GM18867 (cell line): ENCODE results near the gene ATP5IF1.

Experiments used
- ATAC-seq: cut with Tn5 transposase; IDR thresholded peaks from one replicate; pipeline ENCODE4 v1.9.1; 2021; ENCODE audit warnings: mild to moderate bottlenecking, moderate library complexity; ENCODE audit not compliant: unreplicated experiment

The ATP5IF1 gene

DNA sequence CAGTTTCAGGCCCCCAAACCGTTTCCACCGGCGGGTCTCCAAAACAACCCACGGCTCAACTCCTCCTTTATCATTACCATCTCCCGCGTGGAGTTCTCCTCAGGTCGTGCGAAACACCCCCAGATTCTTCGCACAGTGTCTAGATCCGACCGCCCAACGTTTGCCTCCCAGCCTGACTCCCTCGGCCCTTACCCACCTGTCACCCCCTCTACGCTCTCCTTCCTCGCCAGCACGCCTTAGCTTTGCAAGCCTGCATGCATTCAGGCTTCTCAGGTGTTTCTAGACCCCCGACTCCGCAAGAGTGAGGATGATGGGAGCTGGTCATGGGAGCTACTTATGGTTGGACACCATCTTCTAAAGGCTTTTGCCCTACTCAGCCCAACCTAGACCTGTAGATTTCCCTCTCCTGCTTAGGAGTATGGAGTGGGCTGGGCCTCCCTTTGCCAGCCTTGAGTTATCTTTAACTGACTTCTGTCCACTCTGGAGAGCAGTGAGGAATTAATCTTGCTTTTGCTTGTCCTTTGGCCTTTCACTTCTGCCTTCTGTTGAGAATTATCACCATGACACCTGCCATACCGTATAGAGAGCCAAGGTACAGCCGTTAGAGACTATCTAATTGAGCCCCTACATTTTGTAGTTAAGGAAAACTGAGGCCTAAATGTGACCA lies 865 bp downstream of the ATP5IF1 start:
- no peak for ATAC-seq

DNA sequence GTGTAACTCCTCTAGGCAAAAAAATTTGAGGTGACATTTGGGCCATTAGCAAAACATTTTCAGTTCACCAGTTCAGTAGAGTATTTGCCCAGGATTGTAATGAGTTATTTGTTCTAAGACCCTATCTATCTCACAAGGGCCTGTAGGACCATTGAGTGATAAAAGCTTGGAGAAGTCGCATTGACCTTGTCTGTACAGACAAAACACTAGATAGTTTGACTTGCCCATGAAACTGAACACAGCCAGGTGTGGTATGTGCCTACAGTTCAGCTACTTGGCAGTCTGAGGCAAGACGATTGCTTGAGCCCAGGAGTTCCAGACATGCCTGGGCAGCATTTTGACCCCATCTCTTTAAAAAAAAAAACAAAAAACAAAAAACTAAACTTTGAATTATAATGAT lies 3.1 kb downstream of the ATP5IF1 start:
- no peak for ATAC-seq

DNA sequence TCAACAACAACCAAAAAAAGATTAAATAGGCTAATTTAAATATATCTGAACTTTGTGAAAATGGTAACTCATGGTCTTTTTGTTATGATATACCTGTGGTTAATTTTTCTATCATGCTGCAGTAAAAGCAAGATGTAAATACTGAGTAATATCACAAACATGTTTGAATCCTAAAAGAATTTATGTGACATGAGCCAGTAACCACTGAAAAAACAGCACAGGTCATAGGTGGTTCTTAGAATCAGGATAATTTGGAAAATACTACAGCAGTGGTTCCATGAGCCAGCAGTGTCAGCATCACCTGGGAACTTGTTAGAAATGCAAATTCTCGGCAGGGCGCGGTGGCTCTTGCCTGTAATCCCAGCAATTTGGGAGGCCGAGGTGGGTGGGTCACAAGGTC lies 4.1 kb downstream of the ATP5IF1 start:
- no peak for ATAC-seq

DNA sequence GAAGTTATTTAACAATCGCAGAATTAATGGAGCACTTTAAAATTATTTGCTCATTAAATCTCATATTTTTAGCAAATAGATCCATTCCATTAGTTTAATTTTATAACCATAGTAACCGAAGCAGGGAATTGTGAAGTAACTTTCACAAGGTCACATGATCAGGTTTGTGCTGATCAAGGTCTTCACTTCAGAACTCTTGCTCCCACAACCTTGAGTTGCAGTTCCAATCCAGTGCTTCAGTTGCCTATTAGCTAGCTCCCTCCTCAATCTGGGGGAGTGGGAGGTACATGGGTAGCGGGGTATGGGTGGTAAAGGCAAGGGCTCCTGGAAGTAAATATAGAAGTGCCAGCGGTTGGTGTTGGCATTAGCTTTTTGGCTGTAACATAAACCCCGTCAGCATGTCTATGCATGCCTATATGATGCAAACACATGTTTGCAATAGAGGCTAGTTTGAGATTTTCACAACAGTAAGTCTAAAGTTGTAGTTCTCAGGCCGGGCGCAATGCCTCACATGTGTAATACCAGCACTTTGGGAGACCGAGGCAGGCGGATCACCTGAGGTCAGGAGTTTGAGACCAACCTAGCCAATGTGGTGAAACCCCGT lies 5.8 kb downstream of the ATP5IF1 start:
- ATAC-seq: no peak

DNA sequence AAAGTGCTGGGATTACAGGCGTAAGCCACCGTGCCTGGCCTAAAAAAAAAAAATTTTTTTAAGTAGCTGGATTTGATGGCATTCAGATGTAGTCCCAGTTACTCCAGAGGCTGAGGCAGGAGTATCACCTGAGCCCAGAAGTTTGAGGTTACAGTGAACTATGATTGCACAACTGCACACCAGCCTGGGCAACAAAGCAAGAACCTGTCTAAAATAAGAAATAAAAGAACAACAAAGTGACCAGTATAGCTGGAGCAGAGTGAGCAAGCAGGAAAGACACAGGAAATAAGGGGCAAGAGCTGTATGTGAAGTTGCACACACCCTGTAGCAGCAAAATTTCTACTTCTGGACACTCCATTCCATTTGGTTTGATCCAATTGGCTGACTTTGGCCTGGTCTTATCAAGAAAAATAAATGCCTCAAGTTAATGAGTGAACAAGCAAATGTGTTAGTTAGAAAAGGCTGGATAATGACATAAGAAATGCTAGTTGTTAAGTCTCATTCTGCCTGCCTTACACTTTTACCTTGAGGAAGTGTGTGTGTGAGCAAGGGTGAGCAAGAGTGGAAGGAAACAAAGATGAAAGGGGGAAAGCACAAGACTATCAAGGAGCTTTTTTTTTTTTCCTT lies 7.9 kb downstream of the ATP5IF1 start:
- ATAC-seq: no peak

DNA sequence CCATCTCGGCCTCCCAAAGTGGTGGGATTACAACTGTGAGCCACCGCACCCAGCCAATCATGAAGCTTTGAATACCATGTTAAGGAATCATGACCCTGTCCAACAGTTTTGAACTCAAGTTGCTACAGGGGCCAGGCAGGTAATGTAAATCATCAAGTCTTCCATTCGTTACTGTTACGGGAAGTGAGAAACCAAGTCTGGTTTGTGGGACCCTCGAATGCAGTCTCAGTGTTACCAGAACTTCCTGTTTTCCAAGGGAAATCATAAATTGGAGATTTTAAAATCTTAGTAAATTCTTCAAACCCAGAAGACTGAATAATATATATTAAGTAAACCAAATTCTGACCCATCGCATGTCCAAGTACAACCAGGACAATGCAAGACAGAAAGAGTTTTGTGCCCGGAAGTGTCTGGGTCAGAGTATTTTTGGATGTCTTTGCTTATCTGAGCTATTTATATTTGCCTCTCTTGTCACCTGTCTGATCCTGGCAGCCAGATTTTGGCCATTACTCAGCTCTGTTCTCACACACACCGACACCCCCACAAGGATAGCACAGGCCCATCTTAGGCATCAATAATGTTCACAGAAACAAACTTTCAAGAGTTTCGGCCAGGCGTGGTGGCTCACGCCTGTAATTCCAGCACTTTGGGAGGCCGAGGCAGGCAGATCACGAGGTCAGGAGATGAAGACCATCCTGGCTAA lies 8.8 kb downstream of the ATP5IF1 start:
- no peak for ATAC-seq

DNA sequence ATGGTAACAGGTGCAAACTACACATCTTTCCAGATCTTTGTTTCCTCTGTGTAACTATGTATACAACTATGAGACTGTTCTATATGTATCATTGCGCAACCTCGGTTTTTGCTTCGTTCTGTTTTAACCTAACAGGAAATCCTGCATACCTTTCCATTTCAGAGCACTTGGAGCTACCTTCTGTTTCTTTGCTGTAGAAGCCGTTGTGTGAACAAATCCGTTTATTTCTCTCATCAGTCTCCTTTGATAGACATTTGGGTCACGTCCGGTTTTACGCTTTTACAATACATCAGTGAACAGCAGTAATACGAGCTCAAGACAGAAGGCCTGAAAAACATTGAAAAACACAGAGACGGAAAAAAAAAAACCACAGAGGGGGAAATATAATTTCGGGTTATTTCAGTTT lies 10.5 kb downstream of the ATP5IF1 start:
- ATAC-seq: no peak

DNA sequence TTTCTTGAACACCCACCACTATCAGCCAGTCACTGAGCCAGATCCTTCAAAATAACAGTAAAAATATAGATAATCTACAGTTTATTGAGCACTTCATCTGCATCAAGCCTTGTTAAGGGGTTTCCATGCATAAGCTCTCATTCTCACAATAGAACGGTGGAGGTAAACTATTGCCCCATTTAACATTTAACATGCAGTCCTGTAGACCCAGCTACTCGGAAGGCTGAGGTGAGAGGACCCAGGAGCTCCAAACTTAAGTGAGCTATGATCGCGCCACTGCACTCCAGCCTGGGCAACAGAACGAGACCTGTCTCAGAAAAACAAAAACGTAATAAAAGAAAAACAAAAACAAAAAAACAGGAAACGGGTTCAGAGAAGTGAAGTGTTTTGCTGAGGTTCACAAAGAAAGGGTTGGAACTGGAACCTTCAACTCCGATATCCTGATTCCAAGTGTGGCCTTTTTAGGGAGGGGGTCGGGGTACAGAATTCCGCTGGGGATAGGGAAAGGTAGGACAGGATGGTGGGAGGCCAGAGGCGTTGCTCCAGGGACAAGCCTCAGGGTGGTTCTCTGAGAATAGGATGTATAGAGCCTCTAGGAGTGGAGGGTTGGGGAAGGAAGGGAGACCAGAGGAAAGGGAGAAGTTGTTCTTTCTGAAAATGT lies 11.8 kb downstream of the ATP5IF1 start:
- ATAC-seq: no peak

DNA sequence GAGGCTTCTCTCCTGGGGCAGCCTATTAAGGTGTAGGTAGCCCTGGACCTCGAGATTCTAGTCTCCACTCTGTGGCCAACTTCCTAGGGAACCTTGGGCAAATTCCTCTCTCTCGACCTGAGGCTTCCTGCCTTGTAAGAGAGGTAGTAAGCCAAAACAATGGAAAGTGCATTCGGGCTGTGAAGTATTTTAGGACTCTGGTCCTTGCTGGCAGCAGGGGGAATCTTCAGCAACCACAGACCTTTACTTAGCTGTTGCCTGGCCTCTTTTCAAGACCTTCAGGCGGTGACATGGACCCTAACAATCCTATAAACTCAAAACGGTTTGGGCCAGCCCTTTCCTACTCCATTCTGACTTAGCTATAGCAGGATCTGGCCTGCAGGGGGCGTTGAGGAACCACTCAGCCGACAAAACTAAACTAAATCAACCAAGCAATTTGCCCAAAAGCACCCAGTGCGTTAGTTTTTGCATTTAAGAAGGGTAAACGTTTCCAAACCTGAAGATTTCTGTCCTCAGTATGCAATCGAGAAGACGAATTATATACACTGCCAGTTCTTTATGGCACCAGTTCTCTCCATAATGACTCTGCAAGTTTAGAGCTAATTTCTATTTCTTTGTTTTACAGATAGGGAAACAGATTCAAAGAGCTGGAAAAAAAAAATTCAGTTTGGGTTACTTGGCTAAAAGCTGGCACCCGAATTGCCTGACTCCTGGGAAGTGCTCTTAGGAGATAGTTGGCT lies 12.5 kb downstream of the ATP5IF1 start:
- ATAC-seq: no peak

DNA sequence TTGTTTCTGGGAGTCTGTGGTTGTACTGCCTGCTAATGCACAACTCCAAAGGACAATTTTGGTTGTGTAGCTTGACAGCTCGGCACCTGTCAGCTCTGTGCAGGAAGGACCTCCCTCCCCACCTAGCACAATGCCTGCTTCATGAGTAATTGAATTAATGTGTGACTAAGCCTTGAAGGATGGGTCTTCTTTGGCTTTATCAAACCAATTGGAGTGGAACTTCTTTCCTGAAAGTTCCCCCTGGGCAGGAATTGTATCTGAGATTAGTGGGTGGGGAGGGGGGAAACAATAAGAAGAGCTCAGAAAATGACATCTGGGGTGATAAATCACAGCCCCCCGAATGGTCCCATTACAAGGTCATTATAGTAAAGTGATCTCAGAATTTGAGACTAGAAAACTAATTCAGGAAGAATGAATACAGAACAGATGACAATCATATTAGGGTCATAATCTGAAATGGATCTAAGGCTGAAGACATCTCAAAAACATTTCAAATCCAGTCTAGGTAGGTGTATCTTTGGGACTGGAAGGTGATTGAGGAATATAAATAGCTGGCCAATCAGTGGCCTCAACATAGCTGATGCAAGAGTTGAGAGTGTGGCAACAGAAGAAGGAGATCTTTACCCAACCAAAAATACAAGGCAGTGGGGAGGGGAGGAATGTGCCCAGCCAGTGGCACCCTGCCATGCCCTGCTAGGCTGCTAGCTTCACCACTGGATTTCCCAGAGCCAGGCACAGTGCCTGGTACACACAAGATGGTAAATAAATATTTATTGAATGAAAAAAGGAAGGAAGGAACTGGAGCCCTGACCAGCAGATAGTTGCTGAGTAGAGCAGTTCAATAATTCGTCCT lies 13.3 kb downstream of the ATP5IF1 start:
- no peak for ATAC-seq

DNA sequence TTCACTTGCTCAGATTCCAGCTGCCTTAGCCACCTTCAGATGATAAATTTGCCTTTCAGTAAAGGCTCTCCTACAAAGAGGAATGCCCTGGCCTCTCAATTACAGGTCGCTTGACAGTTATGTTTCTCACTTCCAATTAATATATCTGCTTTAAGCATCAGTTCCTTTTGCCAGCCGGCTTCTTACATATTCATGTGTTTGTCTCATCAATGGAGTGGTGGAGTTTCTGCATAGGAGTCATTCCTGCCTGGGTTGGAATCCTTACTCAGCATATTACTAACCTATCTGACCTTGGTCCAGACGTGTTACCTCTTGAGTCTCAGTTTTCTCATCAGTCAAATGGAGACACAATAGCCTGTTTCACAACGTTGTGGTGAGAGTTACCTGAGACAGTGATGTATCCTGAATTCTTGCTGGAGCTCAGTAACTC lies 14.0 kb downstream of the ATP5IF1 start:
- no peak for ATAC-seq

DNA sequence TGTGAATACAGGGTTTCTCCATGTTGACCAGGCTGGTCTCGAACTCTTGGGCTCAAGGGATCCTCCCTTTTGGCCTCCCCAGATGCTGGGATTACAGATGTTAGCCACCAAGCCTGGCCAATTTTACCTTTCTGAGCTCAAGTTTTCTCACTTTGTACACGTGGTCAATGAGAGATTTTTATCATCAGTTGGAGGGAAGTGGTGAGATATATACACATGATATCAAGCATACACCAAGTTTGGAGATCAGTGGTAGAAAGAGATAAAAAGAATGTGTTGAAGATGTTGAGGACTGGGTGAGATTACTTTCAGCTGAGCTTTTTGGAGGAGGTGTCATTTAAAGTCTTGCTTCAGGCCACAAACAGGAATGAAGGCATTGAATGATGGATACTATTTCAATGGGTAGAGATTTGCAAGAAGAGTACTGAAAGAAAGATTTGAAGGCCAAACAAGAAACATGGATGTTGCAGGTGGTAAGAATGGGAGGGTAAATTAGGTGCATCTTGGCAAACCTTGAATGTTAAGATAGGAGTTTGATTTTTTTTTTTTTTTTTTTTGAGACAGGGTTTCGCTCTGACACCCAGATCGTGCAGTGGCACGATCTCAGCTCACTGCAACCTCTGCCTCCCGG lies 20.4 kb downstream of the ATP5IF1 start:
- no peak for ATAC-seq

DNA sequence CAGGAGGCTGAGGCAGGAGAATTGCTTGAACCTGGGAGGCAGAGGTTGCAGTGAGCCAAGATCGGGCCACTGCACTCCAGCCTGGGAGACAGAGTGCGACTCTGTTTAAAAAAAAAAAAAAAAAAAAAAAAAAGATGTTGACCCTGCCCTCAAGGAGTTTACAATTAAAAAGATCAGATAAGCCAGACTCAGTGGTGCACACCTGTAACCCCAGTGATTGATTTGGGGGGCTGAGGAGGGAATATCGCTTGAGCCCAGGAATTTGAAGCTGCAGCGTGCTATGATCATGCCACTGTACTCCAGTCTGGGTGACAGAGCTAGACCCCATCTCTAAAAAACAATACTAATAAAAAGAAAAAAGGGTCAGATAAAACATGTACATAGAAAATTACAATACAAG lies 21.8 kb downstream of the ATP5IF1 start:
- ATAC-seq: no peak

DNA sequence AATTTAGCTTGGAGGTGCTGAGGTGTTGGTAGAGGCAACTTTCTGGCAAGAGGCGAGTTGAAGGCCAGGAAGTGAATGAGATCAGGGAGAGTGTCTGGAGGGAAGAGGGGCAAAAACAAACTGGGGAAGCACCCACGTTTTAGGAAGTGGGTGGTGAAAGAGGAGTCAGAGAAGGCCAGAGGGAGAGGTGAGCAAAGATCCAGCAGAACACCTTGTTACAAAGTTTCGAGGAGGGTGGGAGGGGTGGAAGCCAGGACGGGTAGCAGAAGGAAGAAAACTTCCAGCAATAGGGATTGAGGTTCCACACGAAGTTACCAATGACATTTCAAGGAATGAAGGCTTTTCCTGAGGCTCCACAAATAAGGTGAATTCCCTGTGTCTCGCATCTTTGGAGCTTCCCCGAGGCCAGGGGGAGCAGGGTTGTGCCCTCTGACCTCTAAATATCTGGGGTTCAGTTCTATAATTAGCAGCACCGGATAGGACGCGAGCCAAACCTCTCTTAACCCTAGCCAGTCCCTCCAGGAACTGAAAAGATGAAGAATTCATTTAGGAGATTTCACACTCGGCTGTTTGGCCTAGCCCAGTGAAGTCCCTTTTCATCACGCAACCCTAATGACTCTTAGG lies 22.8 kb downstream of the ATP5IF1 start:
- ATAC-seq: no peak

DNA sequence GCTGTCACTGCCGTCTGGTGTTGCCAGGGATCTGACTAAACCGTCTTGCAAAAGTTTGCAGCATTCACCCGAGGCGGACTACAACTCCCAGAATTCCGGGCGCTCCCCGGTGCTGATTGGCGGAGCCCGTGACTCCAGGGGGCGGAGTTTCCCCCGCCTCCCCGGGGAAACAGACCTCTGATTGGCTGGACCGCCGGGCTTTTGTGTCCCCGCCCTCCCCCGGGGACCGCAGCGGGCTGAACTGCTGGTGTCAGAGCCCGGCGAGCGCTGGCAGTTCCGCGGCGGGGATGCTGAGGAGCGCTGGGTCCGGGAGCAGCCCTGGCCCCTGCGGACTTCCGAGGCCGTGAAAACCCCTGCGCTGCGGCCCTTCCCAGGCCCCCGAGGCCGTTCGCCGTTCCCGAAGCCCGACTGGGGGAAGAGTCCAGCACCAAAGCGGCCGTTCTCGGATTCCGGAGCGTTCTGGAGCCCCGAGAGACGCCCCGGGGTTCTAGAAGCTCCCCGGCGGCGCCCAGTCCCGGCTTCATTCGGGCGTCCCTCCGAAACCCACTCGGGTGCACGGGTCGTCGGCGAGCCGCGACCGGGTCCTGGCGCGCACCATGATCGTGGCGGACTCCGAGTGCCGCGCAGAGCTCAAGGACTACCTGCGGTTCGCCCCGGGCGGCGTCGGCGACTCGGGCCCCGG lies 23.5 kb downstream of the ATP5IF1 start, which contains the start of gene SESN2:
Gene SESN2 (plus strand): TSS at position 267 of the 682 bp plus-strand sequence. CDS start 330 bp downstream, at position 597.
- ATAC-seq: peak; percentile 92

DNA sequence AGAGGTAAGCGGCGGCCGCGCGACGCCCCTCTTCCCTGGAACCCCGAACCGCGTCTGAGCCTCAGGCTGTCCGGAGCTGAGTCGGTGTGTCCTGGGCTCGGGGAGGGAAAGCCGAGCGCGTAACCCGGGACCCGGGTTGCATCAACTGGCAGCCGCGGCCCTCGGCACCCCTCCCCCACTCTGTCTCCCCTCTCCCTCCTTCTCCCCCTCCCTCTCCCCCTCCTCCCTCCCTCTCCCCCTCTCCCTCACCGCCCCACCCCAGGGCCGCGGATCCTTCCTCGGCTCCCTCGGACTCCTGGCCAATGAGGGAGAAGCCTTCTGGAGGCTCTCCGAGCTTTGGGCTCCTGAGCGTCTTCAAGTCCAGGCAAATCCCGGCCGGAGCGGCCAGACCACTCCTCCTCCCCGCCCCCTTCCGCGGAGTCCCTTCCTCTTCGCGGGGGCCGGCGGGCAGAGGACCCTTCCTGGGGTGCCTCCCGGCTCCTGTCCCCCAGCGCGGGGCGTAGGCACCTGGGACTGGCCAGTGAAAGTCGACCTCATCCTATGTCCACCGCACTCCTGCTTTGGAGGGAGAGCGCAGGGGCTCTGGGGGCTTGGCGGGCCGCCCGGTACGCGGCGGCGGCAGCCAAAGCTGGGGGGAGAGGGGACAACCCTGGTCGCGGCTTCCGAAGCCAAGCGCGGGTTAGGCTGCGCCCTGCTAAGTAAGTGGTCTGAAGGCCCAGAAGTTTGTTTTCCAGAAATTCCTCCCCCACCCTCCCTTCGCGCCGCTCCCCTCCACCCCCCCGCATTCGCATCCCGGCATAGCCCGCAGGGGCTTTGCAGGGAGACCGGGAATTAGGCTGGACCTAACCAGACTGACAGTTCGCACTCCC lies 24.2 kb downstream of the ATP5IF1 start:
- no peak for ATAC-seq

DNA sequence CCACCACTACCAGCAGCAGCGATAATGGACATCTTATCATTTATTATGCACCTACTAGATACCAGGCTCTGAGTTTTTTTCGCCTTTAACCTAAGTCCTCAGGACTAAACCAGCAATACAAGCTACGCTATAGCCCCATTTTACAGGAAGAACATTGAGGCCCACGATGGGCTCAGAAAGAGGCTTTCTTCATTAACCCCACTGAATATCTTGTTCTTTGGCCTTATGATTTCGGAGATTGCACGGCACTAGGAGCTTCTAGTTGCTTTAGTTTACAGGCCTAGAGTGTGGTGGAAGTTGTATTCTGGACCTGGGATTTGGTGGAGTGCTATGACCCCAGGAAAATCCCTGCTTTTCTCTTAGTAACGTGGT lies 24.9 kb downstream of the ATP5IF1 start:
- no peak for ATAC-seq
